NCI-H2029 (cell line): Measurements from ENCODE around the gene TNS1.
"Not testable (repeated sequence)": the region's sequence is repeated elsewhere in the genome, so short reads cannot be mapped to it uniquely, and the experiment has no call there.

Source experiments
- DNase-seq: peaks from one replicate; lab custom pipeline; 2025; lab: John Stamatoyannopoulos, UW

TNS1 gene

DNA sequence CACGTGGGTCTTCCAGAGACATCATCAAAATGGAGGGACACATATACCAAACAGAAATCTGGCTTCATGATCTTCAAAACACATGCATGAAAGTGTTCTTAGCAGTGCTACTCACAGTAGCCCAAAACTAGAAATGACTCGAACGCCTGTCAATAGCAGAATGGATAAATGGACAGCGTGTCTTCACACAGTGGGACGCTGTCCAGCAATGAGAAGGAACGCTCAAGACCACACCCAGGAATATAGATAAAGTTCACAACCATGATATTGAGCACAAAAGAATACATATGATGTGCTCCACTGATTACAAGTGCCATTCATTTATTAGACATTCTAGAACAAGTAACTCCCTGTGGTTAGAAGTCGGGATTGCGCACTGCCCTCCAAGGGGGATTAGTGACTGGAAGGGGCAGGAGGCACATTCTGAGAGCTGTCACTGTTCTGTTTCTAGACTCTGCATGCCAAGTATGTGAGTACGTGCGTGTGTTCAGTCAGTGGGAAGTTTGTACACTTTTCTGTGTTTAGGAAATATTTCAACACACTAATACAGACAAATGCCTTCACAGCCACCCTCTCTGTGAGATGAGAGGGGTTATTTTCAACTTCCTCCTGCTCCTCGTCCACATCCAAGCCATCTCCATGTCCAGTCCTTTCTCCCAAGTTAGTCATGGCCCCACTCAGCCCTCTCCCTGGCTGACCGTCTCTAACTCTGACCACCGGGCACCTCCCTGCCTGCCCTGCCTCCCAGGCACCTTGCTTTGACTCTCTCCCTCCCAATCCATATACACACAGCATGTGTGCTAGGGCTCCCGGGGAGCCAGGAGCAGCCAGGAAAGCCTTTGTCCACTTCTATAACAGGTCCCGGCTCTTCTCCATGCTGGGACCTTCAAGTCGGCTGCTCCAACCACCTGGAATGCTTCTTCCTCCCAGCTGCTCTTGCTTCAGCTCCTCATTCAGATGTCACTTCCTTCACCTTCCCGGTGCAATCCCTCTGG lies 26.9 kb upstream of the TNS1 start:
- DNase-seq = no peak

DNA sequence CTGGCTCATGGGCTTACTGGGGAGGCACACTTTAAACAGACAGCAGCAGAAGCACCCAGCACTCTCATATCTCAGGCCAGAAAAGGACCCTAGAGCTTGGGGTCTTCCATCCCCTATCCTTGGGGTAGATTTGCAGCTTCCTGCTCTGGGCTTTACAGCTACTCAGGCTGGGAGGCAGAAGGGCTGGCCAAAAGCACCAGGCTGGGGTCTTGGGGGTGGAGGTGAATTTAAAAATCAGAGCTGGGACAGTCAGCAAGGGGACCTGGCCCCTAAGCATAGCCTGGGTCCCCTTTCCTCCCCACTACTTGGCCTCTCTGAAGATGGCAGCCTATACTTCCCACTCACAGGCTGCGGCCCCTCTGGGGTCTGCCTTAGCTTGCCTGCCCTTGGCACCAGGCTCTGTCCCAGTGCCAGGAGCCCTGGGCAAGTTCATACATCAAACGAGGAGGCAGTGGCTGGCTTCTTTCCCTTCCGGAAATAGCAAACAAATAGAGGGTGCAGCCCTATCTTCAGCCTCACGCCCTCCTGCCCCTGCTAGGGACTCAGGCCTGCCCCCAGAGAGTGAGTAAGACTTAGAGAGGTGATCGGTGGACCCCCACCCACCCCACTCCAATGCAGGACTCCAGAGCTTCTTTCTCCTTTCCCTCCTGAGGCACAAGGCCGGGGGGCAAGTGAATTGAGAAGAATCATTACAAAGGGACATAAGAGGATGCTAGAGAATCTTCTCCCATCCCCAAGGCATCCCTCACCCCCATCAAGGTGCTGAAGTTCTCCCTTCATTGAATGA lies 26.0 kb upstream of the TNS1 start:
- DNase-seq = no peak

DNA sequence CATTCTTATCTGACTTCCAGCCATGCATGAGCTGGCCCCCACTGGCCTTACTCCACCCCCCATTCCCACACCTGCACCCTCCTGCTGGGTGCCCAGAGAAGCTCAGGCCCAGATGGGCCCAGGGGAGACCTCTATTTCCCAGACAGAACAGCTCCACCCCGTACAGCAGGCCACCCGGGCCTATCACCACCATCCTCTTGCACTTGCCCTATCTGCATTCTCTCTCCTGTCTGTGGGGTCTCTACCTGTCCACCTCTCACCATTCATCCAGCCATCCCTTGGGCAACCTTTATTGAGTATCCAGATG lies 25.3 kb upstream of the TNS1 start:
- DNase-seq = no peak

DNA sequence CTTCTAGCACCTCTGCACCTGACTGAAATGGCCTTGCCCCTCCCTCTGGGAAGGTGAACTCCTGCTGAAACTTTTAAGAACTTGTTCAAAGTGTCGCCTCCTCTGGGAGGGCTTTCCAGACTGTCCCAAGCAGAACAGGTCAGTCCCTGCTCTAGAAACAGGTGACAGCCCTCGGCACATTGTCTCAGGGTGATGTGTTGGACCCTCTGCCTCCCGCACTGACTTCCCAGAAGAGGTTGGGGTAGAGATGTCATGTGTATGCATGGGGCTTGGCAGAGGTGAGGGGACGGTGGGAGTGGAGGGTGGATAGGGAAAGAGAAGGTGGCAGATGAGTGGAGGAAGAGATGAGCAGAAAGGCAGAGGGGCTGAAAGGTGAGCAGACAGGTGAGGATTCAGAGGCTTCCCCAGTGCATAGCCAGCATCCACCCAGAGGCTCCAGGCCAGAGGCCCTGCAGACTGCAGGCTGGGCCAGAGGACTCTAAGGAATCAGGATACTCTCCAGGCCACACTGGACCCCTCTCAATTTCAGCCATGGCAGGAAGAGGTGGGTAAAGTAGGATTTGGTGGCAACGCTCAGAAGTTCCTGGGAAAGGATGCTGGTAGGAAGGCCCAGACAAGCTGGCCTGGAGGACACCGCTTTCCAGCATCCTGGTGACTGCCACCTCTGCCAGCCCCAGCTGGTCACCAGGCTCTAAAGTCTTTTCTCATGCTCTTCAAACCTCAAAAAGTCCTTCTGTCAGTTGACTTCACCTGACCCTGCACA lies 24.8 kb upstream of the TNS1 start:
- DNase-seq = no peak

DNA sequence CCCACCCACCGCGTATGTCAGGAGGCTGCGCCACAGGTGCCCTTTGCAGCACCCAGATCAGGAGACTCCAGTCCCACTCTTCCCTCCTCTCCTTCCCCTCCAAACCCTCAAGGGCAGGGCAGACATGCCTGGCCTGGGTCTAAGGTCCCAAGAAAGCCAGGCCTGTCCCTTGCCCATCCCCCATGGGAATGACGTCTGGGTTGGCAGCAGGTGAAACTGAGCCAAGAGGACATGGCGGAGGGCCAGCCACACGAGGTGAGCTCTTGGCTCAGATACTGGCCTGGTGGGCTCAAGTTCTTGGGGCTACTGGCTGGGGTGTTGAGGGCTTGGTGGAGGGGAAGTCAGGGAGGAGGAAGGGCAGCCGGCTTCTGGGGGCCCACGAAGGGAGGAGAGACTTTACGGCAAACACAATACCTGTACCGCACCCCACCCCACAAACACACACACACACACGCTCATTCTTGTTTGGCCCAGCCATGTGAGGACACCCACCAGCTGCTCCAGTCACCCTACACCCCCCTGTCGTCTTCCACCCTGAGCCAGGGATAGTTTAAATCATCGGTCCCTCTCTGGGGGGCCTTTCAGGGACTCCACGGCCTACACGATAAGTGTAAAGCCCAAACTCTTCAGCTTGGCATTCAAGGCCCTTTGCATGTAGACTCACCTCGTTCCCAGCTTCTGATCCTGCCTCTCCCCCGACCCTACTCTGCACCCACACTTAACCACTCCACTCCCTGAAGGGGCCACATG lies 24.1 kb upstream of the TNS1 start:
- DNase-seq = peak; percentile 65

DNA sequence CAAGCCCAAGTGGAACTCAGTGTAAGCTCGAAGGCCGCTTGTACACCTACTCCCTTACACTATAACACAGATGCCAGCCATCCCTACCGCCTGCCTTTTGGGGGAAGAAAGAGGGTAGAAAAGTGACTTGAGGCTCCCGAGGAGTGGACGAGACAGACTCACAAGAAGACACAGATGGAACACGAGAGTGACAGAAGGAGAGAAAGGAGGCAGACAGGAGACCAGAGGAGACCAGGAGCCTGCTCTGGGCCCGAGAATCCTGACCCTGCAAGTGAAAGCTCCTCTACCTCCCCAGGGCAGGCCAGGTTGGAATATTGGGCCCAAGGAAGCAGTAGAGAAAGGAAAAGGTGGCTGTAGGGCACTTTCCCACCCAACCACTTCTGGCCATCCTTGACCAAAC lies 23.4 kb upstream of the TNS1 start:
- DNase-seq = no peak

DNA sequence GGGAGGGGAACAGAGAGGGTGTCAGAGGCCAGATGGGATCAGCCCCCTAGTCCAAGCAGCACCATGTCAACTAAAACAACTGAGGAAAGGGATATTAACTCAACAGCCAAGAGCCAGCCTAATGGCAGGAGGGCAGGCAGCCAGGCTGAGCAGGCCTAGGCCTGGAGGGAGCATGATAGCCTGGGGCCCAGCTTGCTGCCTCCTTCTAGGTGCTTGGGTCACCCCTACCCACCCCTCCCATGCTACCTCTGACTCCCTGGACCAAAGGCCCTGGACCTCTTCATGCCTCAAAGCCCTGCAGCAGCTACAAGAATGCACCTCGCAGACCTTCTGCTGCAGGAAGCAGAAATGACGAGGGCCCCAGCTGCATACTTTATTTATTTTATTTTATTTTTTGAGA lies 22.1 kb upstream of the TNS1 start:
- no peak for DNase-seq

DNA sequence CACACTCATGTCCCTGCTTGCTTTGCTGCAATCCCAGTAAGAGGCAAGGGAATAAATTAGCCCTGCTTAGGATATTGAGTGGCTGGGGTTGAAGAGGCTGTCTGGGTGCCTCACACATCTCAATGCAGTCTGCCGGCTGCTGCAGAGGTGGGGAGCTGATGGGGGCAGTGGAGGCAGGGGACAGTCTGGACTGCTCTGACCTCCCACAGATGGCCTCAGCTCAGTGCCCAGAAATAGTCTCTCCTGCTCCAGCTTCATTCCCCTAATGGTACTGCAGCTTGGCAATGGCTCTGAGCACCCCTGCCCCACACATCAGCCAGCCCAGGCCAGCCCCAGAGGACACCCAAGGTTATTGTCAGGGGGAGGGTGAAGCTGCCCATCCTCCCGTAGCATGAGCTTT lies 21.5 kb upstream of the TNS1 start:
- DNase-seq = no peak

DNA sequence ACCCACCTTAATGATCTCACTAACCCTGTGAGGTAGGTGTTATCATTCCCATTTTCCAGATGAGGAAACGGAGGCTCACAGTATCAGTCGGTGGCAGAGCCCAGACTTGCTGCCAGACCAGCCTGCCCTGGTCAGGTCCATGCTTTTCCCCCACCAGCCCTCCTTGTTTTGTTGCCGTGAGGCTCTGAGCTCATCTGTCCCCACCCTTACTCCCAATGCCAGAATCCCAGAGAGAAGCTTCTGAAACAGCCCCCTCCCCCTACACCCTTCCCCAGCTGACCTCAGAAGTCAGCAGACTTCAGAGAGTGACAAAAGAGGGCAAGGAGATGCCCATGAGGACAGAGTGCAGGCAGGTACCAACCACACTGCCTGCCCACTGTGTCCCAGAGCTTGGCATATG lies 20.8 kb upstream of the TNS1 start:
- DNase-seq = no peak

DNA sequence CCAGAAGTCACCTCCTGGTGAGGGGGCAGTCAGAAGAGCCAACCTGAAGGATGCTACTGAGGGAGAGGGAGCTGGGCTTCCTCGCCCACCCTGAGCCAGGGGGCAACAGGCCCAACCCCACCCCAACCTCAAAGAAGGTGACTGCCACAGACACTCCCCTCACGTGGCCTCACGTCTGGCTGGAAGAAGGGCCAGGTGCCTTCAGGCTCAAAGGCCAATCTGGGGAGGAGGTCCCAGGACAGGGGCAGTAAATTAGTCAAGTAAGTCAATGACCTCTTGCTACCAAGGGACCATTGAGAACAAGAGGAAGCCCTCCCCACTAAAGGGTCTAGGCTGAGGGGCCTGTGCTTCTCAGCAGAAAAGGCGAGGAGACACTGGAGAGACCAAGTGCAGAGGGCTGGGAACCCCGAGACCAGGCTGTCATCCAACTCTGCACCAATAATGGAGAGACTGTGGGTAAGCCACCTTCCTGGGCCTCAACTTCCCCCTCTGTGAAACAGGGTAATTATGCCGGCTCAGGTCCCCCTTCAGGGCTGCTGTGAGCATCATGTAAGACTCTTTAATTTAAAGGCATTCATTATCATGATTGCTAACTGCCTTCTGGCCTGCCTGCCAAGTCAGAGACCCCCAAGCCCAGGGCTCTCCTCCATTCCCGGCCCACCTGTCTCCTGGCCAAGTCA lies 20.2 kb upstream of the TNS1 start:
- no peak for DNase-seq

DNA sequence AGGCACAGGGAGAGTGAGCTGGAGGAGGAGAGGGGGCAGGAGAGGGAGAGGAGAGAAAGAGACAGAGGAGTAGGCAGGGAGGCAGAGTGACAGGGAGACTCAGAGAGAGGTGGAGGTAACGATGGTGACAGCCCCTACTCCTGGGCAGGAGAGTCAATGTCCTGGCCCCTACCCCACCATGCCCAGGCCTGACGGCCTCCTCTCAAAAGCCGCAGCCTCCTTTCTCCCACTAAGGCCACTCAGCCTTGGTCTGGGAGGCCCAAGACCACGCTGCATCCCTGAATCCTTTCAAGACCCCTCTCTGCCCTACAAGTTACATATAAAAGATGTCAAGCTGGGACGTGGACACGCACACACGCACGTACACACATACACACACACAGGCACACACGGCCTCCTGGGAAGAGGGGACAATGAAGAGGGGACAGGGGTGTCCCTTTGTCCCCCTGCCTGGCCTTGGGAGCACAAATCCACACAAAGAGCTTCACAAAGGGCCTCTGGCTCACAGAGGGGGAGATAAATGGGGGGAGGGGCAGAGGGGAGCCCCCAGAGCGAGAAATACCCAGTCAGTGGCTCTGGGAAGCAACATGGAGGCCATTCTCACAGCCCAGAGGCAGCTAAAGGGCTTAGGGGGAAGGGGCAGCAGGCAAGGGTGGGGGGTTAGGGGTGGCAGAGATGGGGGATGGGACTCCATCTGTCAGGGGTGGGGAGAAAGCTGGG lies 19.5 kb upstream of the TNS1 start:
- no peak for DNase-seq

DNA sequence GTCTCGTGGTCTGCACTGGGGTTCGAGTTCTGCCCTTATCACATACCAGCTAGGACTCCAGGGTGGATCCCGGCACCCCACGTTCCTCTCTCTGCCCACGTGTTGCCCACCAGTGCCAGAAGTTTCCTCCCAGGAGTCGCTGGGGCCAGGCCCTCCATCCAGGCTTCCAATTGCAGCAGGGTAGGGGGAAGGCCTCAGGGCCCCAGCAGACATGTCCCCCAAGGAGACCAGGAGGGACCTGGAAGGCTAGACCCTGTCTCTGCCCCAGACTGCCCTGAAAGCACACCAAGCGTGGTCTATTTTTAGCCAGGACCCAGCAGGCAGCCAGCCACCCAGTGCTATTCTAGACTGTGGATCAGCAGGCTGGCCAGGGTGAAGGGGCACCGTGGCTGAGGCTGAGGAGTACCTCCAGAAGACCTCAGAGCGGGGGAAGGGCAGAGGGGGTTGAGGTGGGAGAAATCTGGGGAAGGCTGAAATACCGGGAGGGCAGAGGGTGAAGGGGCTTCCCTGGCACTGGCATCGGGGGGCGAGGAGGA lies 18.8 kb upstream of the TNS1 start:
- DNase-seq = no peak

DNA sequence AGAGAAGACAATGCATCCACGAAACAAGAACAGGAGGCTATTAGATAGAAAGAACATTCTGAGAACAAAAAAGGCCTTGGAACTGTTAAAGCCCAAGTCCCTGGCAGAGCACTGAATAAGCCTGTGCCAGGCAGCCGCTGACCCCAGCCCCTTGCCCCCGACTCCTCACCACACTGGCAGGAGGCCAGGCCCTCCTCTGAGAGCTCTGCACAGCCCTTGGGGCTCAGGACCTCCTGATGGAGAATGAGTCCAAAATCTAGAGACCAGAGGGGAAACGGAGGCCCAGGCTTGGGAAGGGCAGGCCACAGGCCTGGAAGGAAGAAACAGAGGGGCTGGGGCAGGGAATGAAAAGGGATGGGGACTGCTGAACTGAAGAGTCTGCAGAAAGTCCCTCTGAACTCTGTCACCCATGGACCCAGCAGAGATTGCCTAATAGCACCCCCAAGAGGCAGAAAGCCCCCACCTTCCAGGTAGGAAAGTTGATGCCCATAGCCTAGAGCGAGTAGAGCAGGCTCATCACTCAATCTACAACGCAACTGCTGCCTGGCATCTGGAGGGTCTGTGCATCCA lies 18.3 kb upstream of the TNS1 start:
- no peak for DNase-seq

DNA sequence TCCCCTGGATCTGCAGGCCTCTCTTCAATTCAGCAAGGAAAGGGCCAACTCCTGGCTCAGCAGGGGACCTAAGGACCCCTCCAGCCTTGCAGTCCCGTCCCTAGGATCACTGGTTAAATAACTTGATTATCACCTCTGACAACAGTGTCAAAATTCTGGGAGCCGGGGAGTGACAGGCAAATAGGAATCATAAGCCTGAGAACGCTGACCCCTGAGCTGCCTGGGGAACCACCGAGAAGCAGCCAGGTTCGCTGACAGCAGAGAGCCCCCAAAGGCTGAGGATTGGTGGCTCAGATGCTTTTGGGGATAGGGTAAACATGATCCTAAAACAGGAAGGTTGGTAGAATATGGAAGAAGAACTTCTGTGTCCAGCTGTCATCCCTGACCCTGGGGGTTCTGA lies 17.5 kb upstream of the TNS1 start:
- DNase-seq = no peak

DNA sequence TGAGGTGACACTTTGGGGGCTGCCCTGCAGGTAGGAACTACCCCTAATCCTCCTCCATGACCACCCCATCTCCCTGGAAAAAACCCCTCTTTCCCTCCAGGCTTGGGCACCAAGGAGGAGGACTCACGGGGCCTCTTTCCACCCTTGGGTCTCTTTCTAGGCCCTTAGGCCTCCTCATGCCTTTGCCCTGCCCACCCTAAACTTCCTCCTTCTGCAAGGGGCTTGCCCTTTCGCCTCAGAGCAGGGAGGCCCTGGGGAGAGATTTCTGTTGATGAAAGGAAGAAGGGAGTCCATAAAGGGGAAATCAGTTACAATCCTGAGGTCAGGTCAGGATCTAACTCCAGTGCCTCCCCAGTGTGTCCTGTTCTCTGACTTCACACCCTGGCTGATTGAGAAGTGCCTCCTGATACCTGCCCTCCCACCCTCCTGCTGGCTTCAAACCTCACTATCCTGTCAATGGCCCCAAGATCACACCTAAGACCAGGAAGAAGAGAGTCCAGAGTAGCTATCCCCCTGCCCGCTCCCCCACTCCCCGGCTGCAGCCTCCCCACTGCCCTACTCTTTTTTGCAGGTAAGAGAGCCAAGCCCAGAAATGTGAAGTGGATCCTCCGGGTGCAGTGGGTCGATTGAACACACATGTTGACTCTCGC lies 16.7 kb upstream of the TNS1 start:
- no peak for DNase-seq

DNA sequence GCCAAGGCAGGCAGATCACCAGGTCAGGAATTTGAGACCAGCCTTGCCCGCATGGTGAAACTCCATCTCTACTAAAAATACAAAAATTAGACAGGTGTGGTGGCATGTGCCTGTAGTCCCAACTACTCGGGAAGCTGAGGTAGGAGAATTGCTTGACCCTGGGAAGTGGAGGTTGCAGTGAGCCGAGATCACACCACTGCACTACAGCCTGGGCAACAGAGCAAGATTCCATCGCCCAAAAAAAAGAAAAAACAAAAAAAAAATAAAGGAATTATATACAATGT lies 16.0 kb upstream of the TNS1 start:
- DNase-seq = not testable (repeated sequence)

DNA sequence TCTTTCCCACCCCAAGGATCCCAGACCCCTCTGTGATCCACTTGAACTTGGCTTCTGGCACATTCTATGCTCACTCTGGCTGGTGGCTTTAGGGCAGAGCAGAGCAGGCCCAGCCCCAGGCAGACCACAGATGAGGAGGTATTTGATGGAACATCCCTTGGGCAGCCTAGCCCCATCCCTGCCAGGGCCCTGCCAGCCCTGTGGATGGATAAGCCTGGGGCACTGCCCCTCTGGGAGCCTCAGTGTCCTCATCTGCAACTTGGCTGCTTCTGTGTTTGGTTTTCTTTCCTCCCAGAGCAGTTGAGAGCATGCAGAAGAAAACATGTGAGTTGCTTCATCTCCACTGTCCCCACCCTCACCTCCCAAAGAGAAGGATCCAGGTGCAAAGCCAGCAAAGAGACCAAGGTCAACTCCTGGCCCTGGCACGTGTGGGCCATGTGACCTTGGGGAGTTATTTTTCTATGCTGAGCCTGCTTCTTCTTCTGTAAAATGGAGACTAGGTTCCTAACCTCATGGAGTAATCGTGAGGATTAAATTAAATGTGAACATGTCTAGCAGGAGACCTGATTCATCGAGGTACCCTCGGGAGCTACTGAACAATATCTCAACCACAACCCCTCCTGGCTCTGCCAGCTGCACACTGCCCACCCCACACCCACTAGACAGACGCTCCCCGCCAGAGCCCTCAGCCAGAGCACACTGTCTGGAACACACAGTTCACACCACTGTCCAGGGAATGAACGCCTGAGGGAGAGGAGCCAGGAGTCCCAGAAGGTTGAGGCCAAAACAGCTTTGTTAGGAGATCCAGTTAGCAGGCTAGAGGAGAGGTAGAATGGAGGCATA lies 14.6 kb upstream of the TNS1 start:
- no peak for DNase-seq

DNA sequence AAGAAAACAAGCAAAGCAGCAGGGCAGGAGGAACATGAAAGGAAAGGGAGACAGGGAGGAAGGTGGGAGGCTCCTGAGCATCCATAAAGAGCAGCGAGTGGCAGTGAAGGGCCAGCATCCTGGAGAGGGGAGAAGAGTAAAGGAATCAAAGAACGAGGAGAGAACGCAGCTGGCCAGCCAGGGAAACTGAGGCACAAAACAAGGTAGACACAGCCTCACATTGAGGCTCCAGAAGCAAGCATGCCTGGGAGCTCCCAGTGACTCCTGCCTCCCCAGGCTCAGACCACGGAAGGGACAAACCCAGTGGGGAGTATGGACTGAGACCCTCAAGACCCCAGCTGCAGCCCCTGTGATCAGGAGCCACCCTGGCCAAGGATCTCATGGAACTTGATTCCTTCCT lies 14.0 kb upstream of the TNS1 start:
- no peak for DNase-seq
